HG03159 (cell line): Measurements from ENCODE around the gene LCTL.
"Not testable (repeated sequence)": the region's sequence is repeated elsewhere in the genome, so short reads cannot be mapped to it uniquely, and the experiment has no call there.

Experiments
- ATAC-seq: cut with Tn5 transposase; IDR thresholded peaks from one replicate; pipeline ENCODE4 v1.9.1; 2021; ENCODE audit warnings: mild to moderate bottlenecking, moderate library complexity; ENCODE audit not compliant: unreplicated experiment

Gene LCTL

DNA sequence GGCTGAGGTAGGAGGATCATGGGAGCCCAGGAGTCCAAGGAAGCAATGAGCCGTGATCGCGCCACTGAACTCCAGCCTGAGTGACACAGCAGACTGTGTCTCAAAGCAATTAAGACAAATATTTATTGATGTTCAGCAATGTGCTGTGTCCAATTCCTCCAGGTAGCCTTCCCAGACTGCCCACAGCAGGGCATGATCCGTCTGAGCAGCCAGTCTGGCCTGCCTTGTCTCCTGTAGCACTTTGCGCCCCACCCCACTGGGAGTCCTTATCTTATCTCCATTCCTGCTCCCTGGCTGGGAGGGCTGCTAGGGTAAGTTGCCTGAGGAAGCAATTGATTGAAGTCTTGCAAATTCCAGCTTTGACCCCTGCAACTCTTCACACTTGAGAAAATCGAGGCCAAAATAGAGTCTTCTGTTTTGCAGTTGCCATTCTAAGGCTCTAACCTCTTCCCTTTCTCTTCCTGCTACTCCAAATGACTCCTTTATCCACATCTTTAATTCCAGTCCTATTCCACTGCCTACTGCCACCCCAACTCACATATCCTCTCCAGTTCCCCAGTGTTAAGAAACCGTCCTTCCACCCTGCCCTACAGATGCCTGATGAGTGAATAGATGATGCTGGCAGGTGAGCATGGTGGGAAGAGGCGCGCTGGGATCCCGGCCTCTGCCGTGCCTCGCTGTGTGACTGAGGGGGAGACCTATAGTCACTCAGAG lies 26.9 kb upstream of the LCTL start:
- no peak for ATAC-seq

GRCh38 chr15:66591322-66591862 lies 25.6 kb upstream of the LCTL start:
- no peak for ATAC-seq

- no peak for ATAC-seq
Measured at GRCh38 chr15:66590435-66590834, 24.6 kb upstream of the LCTL start.

DNA sequence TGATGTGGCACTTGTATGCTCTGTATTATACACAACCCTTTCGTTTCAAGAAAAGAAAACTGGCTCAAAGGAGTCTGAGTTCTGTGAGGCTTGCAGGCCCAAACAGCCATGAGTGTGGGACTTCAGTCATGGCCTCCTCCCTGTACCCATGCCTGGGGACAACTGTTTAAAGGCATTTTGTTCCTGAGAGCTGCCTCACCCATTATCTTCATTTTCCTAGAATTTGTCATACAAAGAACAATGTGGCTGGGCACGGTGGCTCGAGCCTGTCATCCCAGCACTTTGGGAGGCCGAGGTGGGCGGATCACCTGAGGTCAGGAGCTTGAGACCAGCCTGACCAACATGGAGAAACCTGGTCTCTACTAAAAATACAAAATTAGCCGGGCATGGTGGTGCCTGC lies 23.6 kb upstream of the LCTL start:
- ATAC-seq: not testable (repeated sequence)

DNA sequence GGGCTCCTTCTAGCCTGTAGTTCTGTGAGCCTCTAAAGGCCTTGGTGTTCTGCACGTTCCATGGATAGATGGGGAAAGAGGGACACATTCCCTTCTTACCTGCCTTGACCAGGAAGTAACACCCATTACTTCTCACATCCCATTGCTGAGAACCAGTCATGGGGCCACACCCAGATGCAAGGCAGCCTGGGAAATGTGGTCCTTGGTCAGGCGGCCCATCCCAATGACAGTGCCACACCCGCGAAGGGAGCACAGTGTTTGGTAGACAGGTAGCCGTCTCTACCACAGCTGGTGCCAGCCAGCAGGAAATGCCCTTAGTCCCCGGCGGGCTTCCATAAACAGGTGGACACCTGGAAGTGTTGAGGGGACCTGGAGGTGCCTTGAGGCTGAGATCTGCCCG lies 23.2 kb upstream of the LCTL start:
- ATAC-seq: no peak

DNA sequence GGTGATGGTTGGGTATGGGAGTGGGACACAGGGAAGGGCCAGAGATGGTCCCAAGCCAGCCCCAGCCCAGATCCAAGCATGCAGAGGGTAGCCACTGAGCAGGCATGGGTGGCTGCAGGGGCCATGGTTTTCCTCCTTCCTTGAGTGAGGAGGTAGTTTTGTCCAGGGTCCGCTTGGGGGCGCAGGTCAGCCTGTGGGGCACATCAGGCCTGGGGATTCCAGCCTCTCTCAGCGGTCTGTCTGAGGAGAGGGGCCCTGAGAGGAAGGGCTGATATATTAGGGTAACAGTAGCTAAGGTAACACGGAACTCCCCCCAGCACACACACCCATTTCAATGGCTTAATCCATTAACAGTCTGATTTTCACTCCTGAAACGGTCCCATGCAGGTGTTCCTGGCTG lies 22.7 kb upstream of the LCTL start:
- ATAC-seq: no peak

DNA sequence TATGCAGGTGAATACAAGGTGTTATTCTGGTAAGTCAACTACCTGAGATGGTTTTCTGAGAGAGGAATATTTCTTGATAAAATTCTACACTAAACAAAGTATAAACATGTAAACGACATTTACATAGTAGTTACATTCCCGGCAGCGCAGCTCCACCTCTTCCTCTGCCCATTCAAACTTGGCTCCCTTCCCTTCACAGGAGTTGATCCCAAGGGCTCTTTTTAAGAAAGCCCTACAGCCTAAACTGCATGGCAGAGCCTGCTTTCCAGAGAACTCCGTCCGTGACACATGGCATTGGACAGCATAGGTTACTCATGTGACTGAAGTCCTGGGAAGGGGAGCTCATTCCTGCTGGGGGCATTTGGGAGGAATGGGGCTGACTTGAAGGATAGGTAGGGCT lies 22.0 kb upstream of the LCTL start:
- no peak for ATAC-seq

DNA sequence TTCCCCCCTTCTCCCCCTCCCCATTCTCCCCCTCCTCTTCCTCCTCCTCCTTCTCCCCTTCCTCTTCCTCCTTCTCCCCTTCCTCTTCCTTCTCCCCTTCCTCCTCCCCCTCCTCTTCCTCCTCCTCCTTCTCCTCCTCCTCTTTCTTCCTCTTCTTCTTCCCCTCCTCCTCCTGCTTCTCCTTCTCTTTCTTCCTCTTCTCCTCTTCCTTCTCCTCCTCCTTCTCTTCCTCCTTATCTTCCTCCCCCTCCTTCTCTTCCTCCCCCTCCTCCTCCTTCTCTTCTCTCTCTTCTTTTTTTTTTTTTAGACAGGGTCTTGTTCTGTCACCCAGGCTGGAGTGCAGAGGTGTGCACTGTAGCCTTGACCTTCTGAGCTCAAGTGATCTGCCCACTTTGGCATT lies 21.2 kb upstream of the LCTL start:
- ATAC-seq: no peak

DNA sequence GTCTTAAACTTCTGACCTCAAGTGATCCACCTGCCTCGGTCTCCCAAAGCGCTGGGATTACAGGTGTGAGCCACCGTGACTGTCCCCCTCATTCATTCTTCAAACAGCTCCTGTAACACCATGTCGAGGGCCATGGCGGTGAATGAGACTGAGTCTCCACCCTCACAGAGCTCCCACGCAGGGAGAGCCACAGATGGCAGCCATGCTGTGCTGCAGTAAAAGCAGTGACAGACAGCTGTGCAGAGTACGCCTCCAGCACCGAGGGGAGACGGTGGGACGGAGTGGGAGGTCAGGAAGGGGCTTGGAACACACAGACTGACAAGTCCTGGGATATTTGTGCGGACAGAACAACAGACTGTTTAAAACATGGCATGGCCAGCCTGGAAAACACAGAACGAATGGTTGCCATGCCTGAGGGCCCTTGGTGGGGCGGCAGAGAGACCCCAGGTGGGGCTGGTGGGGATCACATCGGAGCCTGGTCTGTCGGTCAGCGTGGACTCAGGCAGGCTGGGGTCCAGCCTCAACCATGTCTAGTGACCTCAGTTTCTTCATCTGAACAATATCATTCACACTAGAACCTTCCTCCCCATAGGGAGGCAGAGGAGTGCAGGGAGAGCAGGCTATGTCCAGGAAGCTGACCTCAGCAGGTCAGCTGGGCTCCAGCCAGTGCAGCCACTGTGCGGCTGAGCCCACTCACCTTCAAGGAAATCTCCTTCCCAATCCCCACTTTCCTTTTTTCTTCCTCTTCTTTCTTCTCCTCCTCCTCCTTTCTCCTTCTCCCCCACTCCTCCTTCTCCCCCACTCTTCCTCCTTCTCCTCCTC lies 20.6 kb upstream of the LCTL start:
- ATAC-seq: no peak

- ATAC-seq: no peak
Measured at GRCh38 chr15:66581972-66582537, 16.3 kb upstream of the LCTL start.

DNA sequence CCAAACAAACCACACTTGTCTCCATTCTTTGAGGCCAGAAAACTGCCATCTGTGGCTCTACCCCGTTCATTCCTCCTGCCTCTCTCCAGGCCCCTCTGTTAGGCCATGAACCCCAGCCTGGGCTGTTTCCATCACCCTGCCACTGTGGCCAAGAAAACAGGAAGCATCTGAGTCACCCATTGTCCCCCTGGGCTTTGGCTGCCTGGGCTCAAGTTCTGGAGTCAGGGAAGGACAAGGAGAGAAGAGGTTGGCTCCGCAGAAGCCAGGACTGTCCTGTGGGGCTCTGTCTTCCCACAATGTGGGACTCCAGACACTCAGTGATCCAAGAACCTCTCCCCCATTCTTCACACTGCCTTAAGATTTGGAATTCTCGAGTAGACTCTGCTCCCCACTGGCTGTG lies 14.8 kb upstream of the LCTL start:
- no peak for ATAC-seq

DNA sequence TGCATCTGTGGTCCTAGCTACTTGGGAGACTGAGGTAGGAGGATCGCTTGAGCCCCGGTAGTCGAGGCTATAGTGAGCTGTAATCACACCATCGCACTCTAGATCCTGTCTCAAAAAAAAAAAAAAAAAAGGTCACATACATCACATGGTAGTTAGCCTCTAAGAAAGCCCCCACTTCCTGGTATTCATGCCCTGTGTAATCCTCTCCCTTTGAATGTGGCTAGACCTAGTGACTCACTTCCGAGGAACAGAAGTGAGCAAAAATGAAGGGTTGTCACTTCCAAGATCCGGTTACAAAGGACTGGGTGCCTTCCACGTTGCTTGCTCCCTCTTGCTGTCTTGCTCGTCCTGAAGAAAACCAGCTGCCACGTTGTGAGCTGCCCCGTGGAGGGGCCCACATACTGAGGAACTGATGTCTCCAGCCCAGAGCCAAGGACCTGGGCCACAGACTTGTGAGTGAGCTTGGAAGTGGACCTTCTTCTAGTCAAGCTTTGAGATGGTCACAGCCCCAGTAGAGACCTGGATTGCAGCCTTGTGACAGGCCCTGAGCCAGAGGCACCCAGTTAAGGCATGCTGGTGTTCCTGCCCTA lies 12.6 kb upstream of the LCTL start:
- no peak for ATAC-seq

- ATAC-seq: no peak
Measured at GRCh38 chr15:66574596-66574950, 8.8 kb upstream of the LCTL start.

GRCh38 chr15:66573719-66574595 lies 8.2 kb upstream of the LCTL start:
- ATAC-seq: no peak

DNA sequence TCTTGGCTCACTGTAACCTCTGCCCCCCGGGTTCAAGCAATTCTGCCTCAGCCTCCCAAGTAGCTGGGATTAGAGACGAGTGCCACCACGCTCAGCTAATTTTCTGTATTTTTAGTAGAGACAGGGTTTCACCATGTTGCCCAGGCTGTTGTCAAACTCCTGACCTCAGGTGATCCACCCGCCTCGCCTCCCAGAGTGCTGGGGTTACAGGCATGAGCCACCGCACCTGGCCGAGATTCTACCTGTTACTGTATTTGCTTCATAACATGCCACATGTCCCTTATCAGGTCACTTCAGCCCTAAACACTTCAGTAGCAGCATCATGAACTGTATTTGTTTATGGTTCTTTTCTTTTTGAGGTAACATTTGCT lies 7.5 kb upstream of the LCTL start:
- no peak for ATAC-seq

GRCh38 chr15:66572146-66572545 lies 6.3 kb upstream of the LCTL start:
- no peak for ATAC-seq

DNA sequence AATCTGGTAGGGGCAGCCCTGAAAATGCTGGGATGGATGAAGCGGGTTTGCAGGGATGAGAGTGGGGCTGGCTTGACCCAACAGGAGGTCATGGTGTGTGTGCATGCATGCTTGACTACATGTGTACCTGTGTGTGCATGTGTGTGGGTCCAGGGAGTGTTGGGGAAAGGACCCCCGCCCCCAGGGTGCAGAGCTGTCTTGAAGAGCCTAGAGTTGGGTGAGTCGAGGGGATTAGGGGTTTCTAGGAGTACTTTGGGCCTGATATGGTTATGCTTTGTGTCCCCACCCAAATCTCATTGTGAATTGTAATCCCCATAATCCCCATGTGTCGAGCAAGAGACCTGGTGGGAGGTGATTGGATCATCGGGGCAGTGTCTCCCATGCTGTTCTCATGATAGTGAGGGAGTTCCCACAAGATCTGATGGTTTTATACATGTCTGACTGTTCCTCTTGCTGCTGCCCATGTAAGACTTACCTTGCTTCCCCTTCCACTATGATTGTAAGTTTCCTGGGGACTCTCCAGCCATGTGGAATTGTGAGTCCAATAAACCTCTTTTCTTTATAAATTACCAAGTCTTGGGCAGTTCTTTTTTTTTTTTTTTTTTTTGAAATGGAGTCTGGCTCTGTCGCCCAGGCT lies 5.2 kb upstream of the LCTL start:
- no peak for ATAC-seq

- no peak for ATAC-seq
Measured at GRCh38 chr15:66570327-66570726, 4.5 kb upstream of the LCTL start.

GRCh38 chr15:66569461-66570137 lies 3.8 kb upstream of the LCTL start:
- no peak for ATAC-seq

DNA sequence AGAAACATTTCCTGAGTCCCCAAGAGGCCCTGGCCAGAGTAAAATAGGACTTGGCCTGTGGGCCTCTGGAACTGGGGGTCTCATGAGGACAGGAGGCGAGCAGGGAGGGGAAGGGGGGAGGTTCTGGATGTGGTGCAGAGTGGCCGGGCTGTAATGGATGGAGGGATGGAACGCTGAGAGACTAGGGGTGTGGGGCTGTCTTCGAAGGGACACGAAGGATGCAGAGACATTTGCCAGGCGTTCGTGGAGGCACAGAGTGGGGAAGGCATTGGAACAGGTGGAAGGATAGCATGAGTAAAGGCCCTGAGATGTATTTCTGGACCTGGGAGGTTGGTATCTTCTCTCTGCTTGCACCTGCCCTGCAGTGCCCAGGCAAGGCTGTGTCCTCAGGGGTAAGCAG lies 2.1 kb upstream of the LCTL start:
- no peak for ATAC-seq
